ENCODE measurements around the gene ADORA2B.
"Not testable (repeated sequence)": the region's sequence is repeated elsewhere in the genome, so short reads cannot be mapped to it uniquely, and the experiment has no call there.

DNA sequence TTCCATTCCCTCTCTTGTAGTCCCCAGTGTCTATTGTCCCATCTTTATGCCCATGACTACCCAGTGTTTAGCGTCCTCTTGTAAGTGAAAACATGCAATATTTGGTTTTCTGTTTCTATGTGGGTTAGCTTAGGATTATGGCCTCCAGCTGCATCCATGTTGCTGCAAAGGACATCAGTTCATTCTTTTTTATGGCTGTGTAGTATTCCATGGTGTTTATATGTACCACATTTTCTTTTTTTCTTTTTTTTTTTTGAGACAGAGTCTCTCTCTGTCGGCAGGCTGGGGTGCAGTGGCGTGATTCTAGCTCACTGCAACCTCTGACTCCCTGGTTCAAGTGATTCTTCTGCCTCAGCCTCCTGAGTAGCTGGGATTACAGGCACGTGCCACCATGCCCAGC lies 45.3 kb upstream of the ADORA2B start:
- not testable (repeated sequence) for TF ChIP-seq EP300, POLR2A (IDR thresholded peaks at IDR 0.05)
- TF ChIP-seq, protein P1, sequence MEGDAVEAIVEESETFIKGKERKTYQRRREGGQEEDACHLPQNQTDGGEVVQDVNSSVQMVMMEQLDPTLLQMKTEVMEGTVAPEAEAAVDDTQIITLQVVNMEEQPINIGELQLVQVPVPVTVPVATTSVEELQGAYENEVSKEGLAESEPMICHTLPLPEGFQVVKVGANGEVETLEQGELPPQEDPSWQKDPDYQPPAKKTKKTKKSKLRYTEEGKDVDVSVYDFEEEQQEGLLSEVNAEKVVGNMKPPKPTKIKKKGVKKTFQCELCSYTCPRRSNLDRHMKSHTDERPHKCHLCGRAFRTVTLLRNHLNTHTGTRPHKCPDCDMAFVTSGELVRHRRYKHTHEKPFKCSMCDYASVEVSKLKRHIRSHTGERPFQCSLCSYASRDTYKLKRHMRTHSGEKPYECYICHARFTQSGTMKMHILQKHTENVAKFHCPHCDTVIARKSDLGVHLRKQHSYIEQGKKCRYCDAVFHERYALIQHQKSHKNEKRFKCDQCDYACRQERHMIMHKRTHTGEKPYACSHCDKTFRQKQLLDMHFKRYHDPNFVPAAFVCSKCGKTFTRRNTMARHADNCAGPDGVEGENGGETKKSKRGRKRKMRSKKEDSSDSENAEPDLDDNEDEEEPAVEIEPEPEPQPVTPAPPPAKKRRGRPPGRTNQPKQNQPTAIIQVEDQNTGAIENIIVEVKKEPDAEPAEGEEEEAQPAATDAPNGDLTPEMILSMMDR (IDR thresholded peaks at IDR 0.05) = not testable (repeated sequence)
